ENCODE measurements around the gene GRK4.

GRCh38 chr4:3070709-3071500, 107.5 kb downstream of the GRK4 start:
- TF ChIP-seq CTCF (conservative IDR thresholded peaks at IDR 0.05; ENCODE audit: low read length): no peak
- no peak for TF ChIP-seq EZH2phosphoT487 (IDR thresholded peaks at IDR 0.05; ENCODE audit: borderline replicate concordance)

Data from Loucy (cell line).